HepG2 (cell line): ENCODE data around the gene GGNBP2. TPM values are rescaled to one million over a fixed set of nuclear protein-coding genes. Genes with fewer than 3 reads are reported as not detected.

Experiments
- ATAC-seq: fragments of 200-7000 bp; cut with Tn5 transposase; 3 replicates; pipeline ENCODE4 v1.9.1; 2020; ENCODE audit warnings: mild to moderate bottlenecking, moderate library complexity
- BruUV-seq: library from RNA; stranded (reverse); fragments of 400-500 nt; replicated peaks from 2 replicates; lab custom pipeline; 2021; lab: Mats Ljungman, UMichigan
- CTCF ChIA-PET: fragments of 300-600 bp; formaldehyde crosslinking; extraction: SDS; loops from one replicate; lab custom pipeline; 2021; ENCODE audit warnings: low total read pairs, inconsistent platforms, low intra/inter-chr PET ratio; lab: Yijun Ruan, JAX
- POLR2A ChIA-PET: fragments of 350-600 bp; sonication (Branson Sonifier 250); formaldehyde crosslinking; loops from one replicate; lab custom pipeline; 2020; ENCODE audit warnings: antibody characterized with exemption, inconsistent platforms; lab: Yijun Ruan, JAX
- DNase-seq: peaks from one replicate; pipeline ENCODE4 v3.0.0-alpha.2; 2015; ENCODE audit warnings: low spot score
- FAIRE-seq: peaks from 3 replicates; lab custom pipeline; 2011; peaks lifted over from hg19 to GRCh38; lab: Jason Lieb, UNC
- H2AFZ ChIP-seq: one replicate; pipeline ENCODE4 v1.6.1; 2011; ENCODE audit warnings: low read length, inconsistent platforms
- H3K27ac ChIP-seq: fragments of 300-600 bp; 3 replicates; pipeline ENCODE4 v1.8.0; 2011; ENCODE audit warnings: mixed run types, mild to moderate bottlenecking, mixed read lengths, low read length, inconsistent platforms; ENCODE audit not compliant: insufficient read depth; ENCODE audit errors: extremely low read length
- H3K27me3 ChIP-seq, 2 experiments: fragments of 200-600 bp in 1 of 2; 2 replicates in 1 of 2; 3 replicates in 1 of 2; pipeline versions ENCODE4 v1.6.0 to v1.8.0; 2011; ENCODE audit warnings: low read length in 2 of 2, mild to moderate bottlenecking in 2 of 2, moderate library complexity in 2 of 2, inconsistent platforms in 1 of 2; ENCODE audit not compliant: insufficient read depth in 2 of 2, control insufficient read depth in 1 of 2
- H3K36me3 ChIP-seq, 2 experiments: fragments of 200-600 bp in 1 of 2; replicated peaks in 1 of 2; 2 replicates in 1 of 2; 3 replicates in 1 of 2; pipeline versions ENCODE4 v1.5.1 to v1.8.0; 2011; ENCODE audit warnings: low read length in 2 of 2, inconsistent platforms in 1 of 2; ENCODE audit not compliant: insufficient read depth in 2 of 2, control insufficient read depth in 1 of 2
- H3K4me1 ChIP-seq: 2 replicates; pipeline ENCODE4 v1.5.1; 2012; ENCODE audit warnings: low read length, inconsistent platforms; ENCODE audit not compliant: insufficient read depth
- H3K4me2 ChIP-seq: 2 replicates; pipeline ENCODE4 v1.6.0; 2011; ENCODE audit warnings: low read depth, low read length, inconsistent platforms
- H3K4me3 ChIP-seq, 3 experiments: fragments of 200-600 bp in 1 of 3; sonication (generic), shearing (Covaris generic) in 1 of 3; replicated peaks in 1 of 3; 2 replicates each; pipeline ENCODE4 v1.5.1; 2011 to 2016; ENCODE audit warnings: low read length in 3 of 3, inconsistent platforms in 2 of 3, low read depth in 2 of 3, mild to moderate bottlenecking in 2 of 3, control low read depth in 1 of 3, mixed read lengths in 1 of 3; ENCODE audit not compliant: insufficient read depth in 1 of 3
- H3K79me2 ChIP-seq: one replicate; pipeline ENCODE4 v1.6.1; 2011; ENCODE audit warnings: low read length, inconsistent platforms; ENCODE audit not compliant: insufficient read depth
- H3K9ac ChIP-seq: 2 replicates; pipeline ENCODE4 v1.6.0; 2011; ENCODE audit warnings: mild to moderate bottlenecking, low read depth, low read length, inconsistent platforms; ENCODE audit not compliant: insufficient read depth
- H3K9me3 ChIP-seq: 2 replicates; pipeline ENCODE4 v1.5.1; 2012; ENCODE audit warnings: mild to moderate bottlenecking, low read length
- H4K20me1 ChIP-seq: 2 replicates; pipeline ENCODE4 v1.6.0; 2011; ENCODE audit warnings: inconsistent platforms, mild to moderate bottlenecking, low read length, moderate library complexity; ENCODE audit not compliant: insufficient read depth
- ELF1 ChIP-seq: sonication (generic); formaldehyde crosslinking; IDR thresholded peaks from 2 replicates; pipeline ENCODE4 v1.4.0; 2020; ENCODE audit warnings: missing genetic modification reagents
- FIP1L1 ChIP-seq: fragments of 200-400 bp; formaldehyde crosslinking; IDR thresholded peaks from 2 replicates; pipeline ENCODE4 v1.6.1; 2018; ENCODE audit warnings: low read depth, mild to moderate bottlenecking, low read length, moderate library complexity, borderline replicate concordance; ENCODE audit not compliant: insufficient read depth
- FOXA1 ChIP-seq, 2 experiments: fragments of 450-650 bp in 1 of 2; sonication (generic) in 1 of 2; formaldehyde crosslinking in 1 of 2; IDR thresholded peaks; 2 replicates each; pipeline versions ENCODE4 v1.4.0 to v1.6.1; 2016 to 2020; ENCODE audit warnings: missing genetic modification reagents in 1 of 2
- FOXK2 ChIP-seq: fragments of 450-650 bp; IDR thresholded peaks from 2 replicates; pipeline ENCODE4 v1.6.1; 2016
- HNRNPUL1 ChIP-seq: fragments of 200-400 bp; formaldehyde crosslinking; IDR thresholded peaks from 2 replicates; pipeline ENCODE4 v1.6.1; 2017; ENCODE audit warnings: low read depth, mild to moderate bottlenecking, low read length, moderate library complexity
- SMC3 ChIP-seq: IDR thresholded peaks from 2 replicates; pipeline ENCODE4 v1.6.1; 2011; ENCODE audit warnings: low read length, improper control_type of control experiment
- TCF7 ChIP-seq: sonication (generic); IDR thresholded peaks from 2 replicates; pipeline ENCODE4 v1.6.1; 2016; ENCODE audit warnings: antibody characterized with exemption, low read depth
- ZNF496 ChIP-seq: sonication (generic); formaldehyde crosslinking; IDR thresholded peaks from 2 replicates; pipeline ENCODE4 v1.8.1; 2023; ENCODE audit warnings: mild to moderate bottlenecking, moderate library complexity, missing genetic modification reagents; ENCODE audit not compliant: insufficient replicate concordance
- ZNF567 ChIP-seq: sonication (generic); formaldehyde crosslinking; IDR thresholded peaks from 2 replicates; pipeline ENCODE4 v1.8.1; 2023; ENCODE audit warnings: mild to moderate bottlenecking, missing genetic modification reagents, borderline replicate concordance
- ZNF772 ChIP-seq: sonication (generic); formaldehyde crosslinking; IDR thresholded peaks from 2 replicates; pipeline ENCODE4 v1.5.0; 2020; ENCODE audit warnings: mild to moderate bottlenecking, missing genetic modification reagents
- ZSCAN30 ChIP-seq: sonication (generic); formaldehyde crosslinking; IDR thresholded peaks from 2 replicates; pipeline ENCODE4 v1.5.0; 2020; ENCODE audit warnings: mild to moderate bottlenecking, missing genetic modification reagents
- WGBS: methylation state at CpG from one replicate; pipeline ENCODE4 v1.1.6; 2017; ENCODE audit warnings: low lambda C conversion rate; 5-methylcytosine and 5-hydroxymethylcytosine counted together
- in situ Hi-C: cut with HindIII; loops from 2 replicates; pipeline ENCODE4 v1.10.0; 2017; ENCODE audit warnings: low pct_unique_long_range_greater_than_20kb; ENCODE audit not compliant: extremely low pct_ligation_motif_present
- intact Hi-C: fragments of 100-400 bp; cut with micrococcal nuclease; formaldehyde crosslinking; loops from one replicate; pipeline ENCODE4 v1.10.0; 2022; ENCODE audit not compliant: unreplicated experiment
- polyA plus RNA-seq, 8 experiments: library from polyadenylated mRNA; depleted of rRNA in 3 of 8; stranded (reverse) in 7 of 8; unstranded in 1 of 8; fragments of >200 nt; fragmentation: Illumina TruSeq in 4 of 8; extraction: Trizol in 4 of 8; gene quantifications; 2 replicates each; pipeline versions ENCODE4 v1.2.1 to v1.2.3, GENCODE V29; 2011 to 2016; ENCODE audit warnings: low read depth in 4 of 8, missing spikeins in 1 of 8, mixed read lengths in 1 of 8; ENCODE audit not compliant: insufficient read depth in 1 of 8
- total RNA-seq, 5 experiments: library from RNA; depleted of rRNA; stranded (reverse); fragments of >200 nt; fragmentation: Illumina TruSeq; extraction: Trizol; gene quantifications; 2 replicates each; pipeline ENCODE4 v1.2.3, GENCODE V29; 2016; ENCODE audit warnings: low read depth in 1 of 5
- TF ChIP-seq, protein P1 (sequence below): sonication (generic); formaldehyde crosslinking; IDR thresholded peaks from 2 replicates; pipeline ENCODE4 v1.8.1; 2023; ENCODE audit warnings: mild to moderate bottlenecking, moderate library complexity, missing genetic modification reagents
- TF ChIP-seq, protein P2 (sequence below): IDR thresholded peaks from 2 replicates; pipeline ENCODE4 v1.6.1; 2012; ENCODE audit warnings: low read depth, low read length, improper control_type of control experiment

Gene GGNBP2
- total and polyA plus RNA-seq, 2 of the 13 experiments (the other 11 are each of a cell fraction or from before 2014, with no cell fraction given) = 53.3 to 84.2 TPM

DNA sequence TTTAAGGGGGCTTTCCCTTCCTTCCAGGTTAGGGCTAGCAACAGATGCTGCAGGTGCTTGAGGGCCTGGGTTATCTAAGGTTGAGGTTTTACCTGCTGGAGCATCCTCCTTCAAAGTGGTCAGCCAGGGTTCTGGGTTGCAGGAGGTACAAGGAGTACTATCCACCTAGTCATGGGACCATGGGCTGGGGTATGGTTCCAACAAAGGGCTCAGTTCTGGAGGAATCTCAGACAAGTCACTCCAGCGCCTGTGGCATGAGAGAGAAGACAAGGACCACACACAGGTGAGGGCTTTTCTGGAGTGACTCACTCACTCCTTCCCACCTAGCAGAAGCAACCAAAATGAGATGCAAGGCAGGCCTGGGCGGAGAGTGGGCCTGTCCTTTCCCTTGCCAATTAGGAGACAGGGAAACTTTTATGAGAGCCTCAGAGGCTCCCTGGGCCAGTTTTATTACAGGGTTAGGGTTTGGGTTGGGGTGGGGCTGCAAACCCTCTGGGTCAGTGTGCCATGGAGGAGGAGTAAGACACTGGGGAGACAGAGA is 12.2 kb upstream of the GGNBP2 start:
- no peak for ATAC-seq
- Histone ChIP-seq H3K4me1 (peaks cover 38% of the 10 kb centered on the region), H3K27ac (no peak overlapping the region), H3K9me3 (no peaks in the 10 kb centered on the region), H2AFZ (no peak overlapping the region), H3K4me3 (no peak overlapping the region), H3K36me3 (peaks cover 19 to 49% of the 10 kb centered on the region in 2 experiments), H3K79me2 (peaks cover 21% of the 10 kb centered on the region), H4K20me1 (no peaks in the 10 kb centered on the region), H3K27me3 (no peaks in the 10 kb centered on the region; a peak in 1 of 5 replicates), H3K9ac (0 out of 2 replicates have a peak overlapping the region, but pooled peaks have one; percentile 10), H3K4me2 (no peak overlapping the region)
- intact Hi-C loops = no loop called here
- WGBS = 100% methylated on average over 2 of the region's 2 CpGs
- ChIA-PET POLR2A (no interaction called here), CTCF (no interaction called here)
- no peak for DNase-seq
- TF ChIP-seq ZSCAN30 (CRISPR knock-in tag) = no peak
- no peak for TF ChIP-seq ELF1 (CRISPR knock-in tag)
- in situ Hi-C loops = no loop called here
- BruUV-seq = no TSS peak
- no peak for FAIRE-seq

GRCh38 chr17:36533935-36534839 is 10.5 kb upstream of the GGNBP2 start:
- CTCF ChIA-PET = no interaction called here
- Histone ChIP-seq H3K27me3 (no peaks in the 10 kb centered on the region; a peak in 1 of 5 replicates), H3K4me2 (peak overlapping the region; percentile 79), H2AFZ (no peak overlapping the region), H3K4me3 (peak overlapping the region; percentile 68 to 78 (median 76); a peak in 5 of 6 replicates), H3K4me1 (peaks cover 38% of the 10 kb centered on the region), H4K20me1 (no peaks in the 10 kb centered on the region), H3K27ac (peak overlapping the region; percentile 98), H3K36me3 (peaks cover 11 to 34% of the 10 kb centered on the region in 2 experiments; a peak in 4 of 5 replicates), H3K9ac (peak overlapping the region; percentile 95), H3K9me3 (no peaks in the 10 kb centered on the region), H3K79me2 (peaks cover 21% of the 10 kb centered on the region)
- FAIRE-seq = no peak
- ATAC-seq = peak; percentile 62
- peak; percentile 62 for DNase-seq
- no TSS peak for BruUV-seq
- POLR2A ChIA-PET = interaction anchor here (0.9 to 3.0 kb wide), 7 partner anchors 10 to 67 kb away, joined by 3 to 107 read pairs (median 5); partner anchors contain the start of genes DHRS11, GGNBP2, MRM1 and ZNHIT3
- in situ Hi-C loops (no loop called here), intact Hi-C loops (loop anchor here (1.0 kb wide), 1 partner anchor 26 kb away; no protein-coding TSS in a partner anchor)
- 18% methylated on average over 31 of the region's 48 CpGs for WGBS
- TF ChIP-seq ZNF496 (CRISPR knock-in tag) (no peak), HNRNPUL1 (no peak), TCF7 (no peak), SMC3 (no peak), ZNF772 (CRISPR knock-in tag) (no peak), FIP1L1 (no peak), FOXA1 (IDR thresholded peaks at IDR 0.05) (no peak), FOXA1 (CRISPR knock-in tag; IDR thresholded peaks at IDR 0.05) (no peak), ZNF567 (CRISPR knock-in tag) (no peak), FOXK2 (no peak)
- TF ChIP-seq, protein P1, sequence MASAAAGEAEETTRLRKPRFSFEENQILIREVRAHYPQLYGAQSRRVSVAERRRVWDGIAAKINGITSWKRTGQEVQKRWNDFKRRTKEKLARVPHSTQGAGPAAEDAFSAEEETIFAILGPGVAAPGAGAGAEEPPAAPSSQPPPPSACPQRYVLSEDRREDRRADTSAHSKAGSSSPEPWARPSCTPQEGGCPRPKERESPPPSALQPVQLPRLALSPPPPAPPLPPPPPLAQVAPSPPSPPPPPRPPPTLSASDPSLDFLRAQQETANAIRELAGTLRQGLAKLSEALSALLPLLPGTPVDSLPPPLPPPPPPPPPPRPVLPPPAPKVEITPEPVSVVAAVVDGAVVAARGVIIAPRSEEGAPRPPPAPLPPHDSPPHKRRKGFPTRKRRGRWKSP (CRISPR knock-in tag) = peak; percentile 73; the same call in 1 of the 2 replicates
- TF ChIP-seq, protein P2, sequence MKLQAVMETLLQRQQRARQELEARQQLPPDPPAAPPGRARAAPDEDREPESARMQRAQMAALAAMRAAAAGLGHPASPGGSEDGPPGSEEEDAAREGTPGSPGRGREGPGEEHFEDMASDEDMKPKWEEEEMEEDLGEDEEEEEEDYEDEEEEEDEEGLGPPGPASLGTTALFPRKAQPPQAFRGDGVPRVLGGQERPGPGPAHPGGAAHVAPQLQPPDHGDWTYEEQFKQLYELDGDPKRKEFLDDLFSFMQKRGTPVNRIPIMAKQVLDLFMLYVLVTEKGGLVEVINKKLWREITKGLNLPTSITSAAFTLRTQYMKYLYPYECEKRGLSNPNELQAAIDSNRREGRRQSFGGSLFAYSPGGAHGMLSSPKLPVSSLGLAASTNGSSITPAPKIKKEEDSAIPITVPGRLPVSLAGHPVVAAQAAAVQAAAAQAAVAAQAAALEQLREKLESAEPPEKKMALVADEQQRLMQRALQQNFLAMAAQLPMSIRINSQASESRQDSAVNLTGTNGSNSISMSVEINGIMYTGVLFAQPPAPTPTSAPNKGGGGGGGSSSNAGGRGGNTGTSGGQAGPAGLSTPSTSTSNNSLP = no peak
